GM12864 (cell line): ENCODE results near the gene GPR180.
A peak's percentile ranks its signal among the peaks of the same experiment; 100 is the strongest.

Experiments
- DNase-seq: peaks from one replicate; pipeline ENCODE4 v3.0.0-alpha.2; 2011; ENCODE audit warnings: low read depth
- H3K4me3 ChIP-seq: 2 replicates; pipeline ENCODE4 v1.5.1; 2011; ENCODE audit warnings: mild to moderate bottlenecking, low read depth, low read length, control low read depth
- TF ChIP-seq, protein P1 (sequence below): IDR thresholded peaks from 2 replicates; pipeline ENCODE4 v1.5.1; 2011; ENCODE audit warnings: low read depth, mild to moderate bottlenecking, moderate library complexity, low read length, control low read depth, inconsistent platforms; ENCODE audit errors: missing control alignments

Gene GPR180

DNA sequence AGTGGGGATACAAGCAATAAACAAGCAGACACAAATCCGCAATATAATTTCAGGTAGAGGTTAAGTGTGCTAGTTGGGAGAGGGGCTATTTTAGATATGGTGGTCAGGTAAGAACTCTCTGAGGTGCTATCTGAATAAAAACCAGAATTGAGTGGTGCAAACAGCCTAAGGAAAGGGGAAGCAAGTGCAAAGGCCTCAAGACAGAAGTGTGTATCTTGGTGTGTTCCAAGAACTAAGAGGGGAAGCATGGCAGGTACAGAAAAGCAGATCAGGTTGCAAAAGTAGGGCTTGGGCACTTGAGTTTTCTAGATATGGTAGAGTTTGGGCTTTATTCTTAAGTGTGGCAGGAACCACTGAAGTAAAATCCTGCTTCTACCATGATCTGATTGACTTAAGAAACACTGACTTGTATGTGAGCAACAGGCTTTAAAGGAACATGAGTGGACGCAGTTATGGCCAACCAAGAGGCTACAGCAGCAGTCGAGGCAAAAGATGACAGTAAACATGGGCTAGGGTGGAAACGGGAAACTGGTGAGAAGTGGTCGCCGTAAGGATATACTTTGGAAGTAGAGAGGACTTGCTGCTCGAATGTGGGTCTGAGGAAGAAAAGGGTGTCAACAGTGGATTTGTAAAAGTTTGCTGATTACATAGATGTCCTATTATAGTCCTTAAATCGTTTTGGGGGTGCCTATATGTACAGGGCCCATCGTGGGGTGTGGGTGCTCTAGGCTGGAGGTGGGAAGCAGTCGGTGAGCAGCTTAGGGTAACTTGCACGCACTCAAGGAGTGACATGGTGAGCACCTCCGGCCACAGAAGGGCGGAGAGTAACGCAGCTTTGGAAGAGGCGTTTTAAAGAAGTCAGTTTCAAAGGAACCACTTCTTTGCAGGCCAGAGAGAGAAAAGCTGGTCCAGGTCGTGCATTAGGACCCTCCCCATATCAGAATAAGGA is 6.4 kb upstream of the GPR180 start:
- peak overlapping the region; percentile 91 for H3K4me3 ChIP-seq
- TF ChIP-seq, protein P1, sequence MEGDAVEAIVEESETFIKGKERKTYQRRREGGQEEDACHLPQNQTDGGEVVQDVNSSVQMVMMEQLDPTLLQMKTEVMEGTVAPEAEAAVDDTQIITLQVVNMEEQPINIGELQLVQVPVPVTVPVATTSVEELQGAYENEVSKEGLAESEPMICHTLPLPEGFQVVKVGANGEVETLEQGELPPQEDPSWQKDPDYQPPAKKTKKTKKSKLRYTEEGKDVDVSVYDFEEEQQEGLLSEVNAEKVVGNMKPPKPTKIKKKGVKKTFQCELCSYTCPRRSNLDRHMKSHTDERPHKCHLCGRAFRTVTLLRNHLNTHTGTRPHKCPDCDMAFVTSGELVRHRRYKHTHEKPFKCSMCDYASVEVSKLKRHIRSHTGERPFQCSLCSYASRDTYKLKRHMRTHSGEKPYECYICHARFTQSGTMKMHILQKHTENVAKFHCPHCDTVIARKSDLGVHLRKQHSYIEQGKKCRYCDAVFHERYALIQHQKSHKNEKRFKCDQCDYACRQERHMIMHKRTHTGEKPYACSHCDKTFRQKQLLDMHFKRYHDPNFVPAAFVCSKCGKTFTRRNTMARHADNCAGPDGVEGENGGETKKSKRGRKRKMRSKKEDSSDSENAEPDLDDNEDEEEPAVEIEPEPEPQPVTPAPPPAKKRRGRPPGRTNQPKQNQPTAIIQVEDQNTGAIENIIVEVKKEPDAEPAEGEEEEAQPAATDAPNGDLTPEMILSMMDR: no peak
- no peak for DNase-seq

DNA sequence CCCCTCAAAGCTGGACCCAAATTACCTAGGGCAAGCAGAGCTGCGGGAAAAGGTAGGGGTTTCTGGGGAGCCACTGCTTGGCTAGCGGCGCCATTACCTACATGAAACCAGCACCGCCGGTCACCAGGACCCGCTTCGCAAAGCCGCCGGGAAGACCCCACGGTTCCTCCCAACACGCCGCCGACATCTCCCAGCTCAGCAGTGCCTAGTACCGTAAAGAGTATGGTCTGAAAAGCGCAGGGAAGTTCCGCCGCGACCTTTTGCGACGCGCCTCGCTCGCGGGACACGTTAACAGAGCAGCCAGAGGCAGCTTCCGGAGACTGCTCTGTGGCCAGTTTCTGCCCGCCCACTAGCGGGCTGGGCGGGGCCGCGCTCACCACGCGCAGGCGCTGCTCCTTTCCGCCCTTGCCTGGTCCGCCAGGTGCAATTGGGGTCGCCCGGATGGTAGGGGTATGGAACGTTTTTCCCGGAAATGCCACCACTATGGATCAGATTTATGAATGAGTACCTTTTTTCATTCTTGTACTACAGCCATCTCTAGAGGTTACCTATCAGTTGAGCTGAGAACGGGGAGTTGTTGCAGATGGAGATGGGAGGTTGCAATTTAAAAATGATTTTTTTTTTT is 5.6 kb upstream of the GPR180 start, which contains the start of gene TGDS:
Gene TGDS, minus strand, starts transcription at position 203 of the 625 bp plus-strand sequence. Its CDS starts 16 bp downstream, at position 187.
- DNase-seq: peak; percentile 90
- H3K4me3 ChIP-seq: peak within 1 kb of the TSS; percentile 91
- TF ChIP-seq, protein P1: no peak

DNA sequence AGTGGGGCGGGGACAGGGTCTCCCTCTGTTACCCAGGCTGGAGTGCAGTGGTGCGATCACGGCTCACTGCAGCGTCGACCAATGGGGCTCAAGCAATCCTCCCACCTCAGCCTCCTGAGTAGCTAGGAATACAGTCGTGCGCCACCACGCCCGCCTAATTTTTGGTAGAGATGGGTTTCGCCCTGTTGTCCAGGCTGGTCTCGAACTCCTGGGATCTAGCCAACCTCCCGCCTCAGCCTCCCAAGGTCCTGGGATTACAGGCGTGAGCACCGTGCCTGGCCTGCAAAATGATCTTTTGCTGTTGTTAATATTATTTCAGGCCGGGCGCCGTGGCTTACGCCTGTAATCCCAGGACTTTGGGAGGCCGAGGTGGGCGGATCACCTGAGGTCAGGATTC is 5.1 kb upstream of the GPR180 start:
- DNase-seq: no peak
- H3K4me3 ChIP-seq: peak overlapping the region; percentile 91

DNA sequence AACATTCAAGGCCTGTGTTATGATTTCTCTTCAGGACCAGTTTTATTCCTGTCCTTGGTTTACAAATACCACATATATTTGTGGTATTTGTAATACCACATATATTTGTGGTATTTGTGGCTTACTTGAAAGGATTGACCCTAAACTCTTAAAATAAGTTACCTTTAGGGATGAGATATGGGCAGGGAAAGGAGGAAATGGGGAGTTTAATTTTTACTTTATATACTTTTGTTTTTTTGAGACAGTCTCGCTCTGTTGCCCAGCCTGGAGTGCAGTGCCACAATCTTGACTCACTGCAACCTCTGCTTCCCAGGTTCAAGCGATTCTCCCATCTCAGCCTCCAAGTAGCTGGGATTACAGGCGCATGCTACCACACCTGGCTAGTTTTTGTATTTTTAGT is 3.4 kb upstream of the GPR180 start:
- no peak for DNase-seq
- no peak overlapping the region for H3K4me3 ChIP-seq
- TF ChIP-seq, protein P1: no peak

More for the DNA sequence above, 5.1 kb upstream of the GPR180 start:
- TF ChIP-seq, protein P1: no peak

DNA sequence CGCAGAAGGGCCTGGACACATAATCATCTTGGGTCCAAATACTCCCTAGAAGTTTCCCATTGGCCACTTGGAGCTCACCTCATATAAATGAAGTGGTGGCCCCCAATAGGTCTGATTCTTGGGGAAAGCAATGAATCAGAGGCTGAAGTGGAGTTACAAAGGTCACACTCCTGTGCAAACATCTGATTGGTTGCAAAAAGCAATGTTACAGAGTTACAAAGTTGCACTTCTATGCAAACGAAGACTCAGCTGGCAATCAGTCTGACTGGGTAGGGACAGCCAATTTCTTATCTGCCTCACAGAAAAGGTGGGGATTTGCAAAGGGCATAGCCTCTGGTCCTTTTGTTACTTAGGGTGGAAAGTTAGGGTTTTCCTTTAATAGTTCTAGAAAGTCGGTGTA is 1.8 kb upstream of the GPR180 start:
- TF ChIP-seq, protein P1: no peak
- H3K4me3 ChIP-seq: no peak overlapping the region
- DNase-seq: no peak

DNA sequence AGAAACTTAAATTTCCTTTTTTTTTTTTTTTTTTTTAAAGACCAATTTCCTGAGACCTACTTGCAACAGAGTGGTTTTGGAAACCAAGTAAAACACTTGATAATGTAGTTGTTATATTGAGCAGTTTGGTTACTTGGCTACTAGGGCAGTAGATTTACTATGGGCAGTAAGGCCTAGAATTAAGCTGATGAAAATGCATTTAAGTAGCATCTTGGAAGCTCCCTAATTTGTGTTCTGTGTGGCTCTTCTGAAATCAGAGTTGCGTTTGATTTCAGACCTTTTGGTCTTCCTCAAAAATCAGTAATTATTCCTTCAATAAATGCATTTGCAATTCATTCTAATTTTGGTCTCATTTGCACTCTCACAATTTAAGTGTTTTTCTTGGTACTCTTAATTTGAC is 810 bp downstream of the GPR180 start:
- no peak for DNase-seq
- H3K4me3 ChIP-seq: peak overlapping the region; percentile 67
- TF ChIP-seq, protein P1: no peak
